ENCODE measurements around the gene RFX3.

The RFX3 gene

GRCh38 chr9:3330792-3331420, 194.9 kb downstream of the RFX3 start:
- no peaks in the 10 kb centered on the region for H3K9me2 ChIP-seq (replicated peaks; ENCODE audit: insufficient read depth, low read length)
- H3K9me3 ChIP-seq (ENCODE audit: insufficient read depth, low read length), result no peaks in the 10 kb centered on the region
- no peak overlapping the region for H2AFZ ChIP-seq (ENCODE audit: low read depth, low read length, severe bottlenecking)
- H3K9ac ChIP-seq (ENCODE audit: low read length), result no peak overlapping the region
- H3K27ac ChIP-seq (ENCODE audit: low read depth, low read length), result no peak overlapping the region
- H3K79me2 ChIP-seq (ENCODE audit: insufficient read depth, low read length), result no peaks in the 10 kb centered on the region
- no peaks in the 10 kb centered on the region for H3F3A ChIP-seq (ENCODE audit: insufficient read depth)
- TF ChIP-seq EZH2phosphoT487 (conservative IDR thresholded peaks at IDR 0.05; ENCODE audit: low read length) (no peak), CTCF (IDR thresholded peaks at IDR 0.05; ENCODE audit: insufficient read depth, low read length, poor library complexity, severe bottlenecking) (no peak)
- no peaks in the 10 kb centered on the region for H4K20me1 ChIP-seq (ENCODE audit: low read depth, low read length)
- H3K4me3 ChIP-seq (ENCODE audit: insufficient read depth, low read length, poor library complexity, severe bottlenecking), result no peak overlapping the region
- H3K27me3 ChIP-seq (ENCODE audit: low read length), result no peaks in the 10 kb centered on the region
- H3K4me2 ChIP-seq (ENCODE audit: low read depth, low read length, poor library complexity, severe bottlenecking), result no peak overlapping the region
- no peaks in the 10 kb centered on the region for H3K36me3 ChIP-seq (ENCODE audit: low read length)

GRCh38 chr9:3329361-3329760, 196.4 kb downstream of the RFX3 start:
- H3K9me3 ChIP-seq (ENCODE audit: insufficient read depth, low read length), result no peaks in the 10 kb centered on the region
- TF ChIP-seq CTCF (IDR thresholded peaks at IDR 0.05; ENCODE audit: insufficient read depth, low read length, poor library complexity, severe bottlenecking), result no peak
- TF ChIP-seq EZH2phosphoT487 (conservative IDR thresholded peaks at IDR 0.05; ENCODE audit: low read length), result no peak
- H3K4me2 ChIP-seq (ENCODE audit: low read depth, low read length, poor library complexity, severe bottlenecking), result no peak overlapping the region
- no peaks in the 10 kb centered on the region for H4K20me1 ChIP-seq (ENCODE audit: low read depth, low read length)
- no peak overlapping the region for H3K27ac ChIP-seq (ENCODE audit: low read depth, low read length)
- H3K9ac ChIP-seq (ENCODE audit: low read length), result no peak overlapping the region
- H3F3A ChIP-seq (ENCODE audit: insufficient read depth), result no peaks in the 10 kb centered on the region
- no peaks in the 10 kb centered on the region for H3K27me3 ChIP-seq (ENCODE audit: low read length)
- no peaks in the 10 kb centered on the region for H3K36me3 ChIP-seq (ENCODE audit: low read length)
- no peak overlapping the region for H3K4me3 ChIP-seq (ENCODE audit: insufficient read depth, low read length, poor library complexity, severe bottlenecking)
- H3K9me2 ChIP-seq (replicated peaks; ENCODE audit: insufficient read depth, low read length), result no peaks in the 10 kb centered on the region
- no peaks in the 10 kb centered on the region for H3K79me2 ChIP-seq (ENCODE audit: insufficient read depth, low read length)
- no peak overlapping the region for H2AFZ ChIP-seq (ENCODE audit: low read depth, low read length, severe bottlenecking)

GRCh38 chr9:3323714-3324113, 202.1 kb downstream of the RFX3 start:
- TF ChIP-seq EZH2phosphoT487 (conservative IDR thresholded peaks at IDR 0.05; ENCODE audit: low read length) (no peak), CTCF (IDR thresholded peaks at IDR 0.05; ENCODE audit: insufficient read depth, low read length, poor library complexity, severe bottlenecking) (no peak)
- H3K4me2 ChIP-seq (ENCODE audit: low read depth, low read length, poor library complexity, severe bottlenecking), result no peak overlapping the region

More at GRCh38 chr9:3323714-3324113, 202.1 kb downstream of the RFX3 start:
- Histone ChIP-seq H3K79me2 (ENCODE audit: insufficient read depth, low read length) (no peaks in the 10 kb centered on the region), H3F3A (ENCODE audit: insufficient read depth) (no peaks in the 10 kb centered on the region), H3K4me3 (ENCODE audit: insufficient read depth, low read length, poor library complexity, severe bottlenecking) (no peak overlapping the region), H3K9me3 (ENCODE audit: insufficient read depth, low read length) (no peaks in the 10 kb centered on the region), H2AFZ (ENCODE audit: low read depth, low read length, severe bottlenecking) (no peak overlapping the region), H3K9me2 (replicated peaks; ENCODE audit: insufficient read depth, low read length) (no peaks in the 10 kb centered on the region), H3K27ac (ENCODE audit: low read depth, low read length) (no peak overlapping the region), H3K9ac (ENCODE audit: low read length) (no peak overlapping the region), H4K20me1 (ENCODE audit: low read depth, low read length) (no peaks in the 10 kb centered on the region), H3K27me3 (ENCODE audit: low read length) (no peaks in the 10 kb centered on the region), H3K36me3 (ENCODE audit: low read length) (no peaks in the 10 kb centered on the region)

Measured in SU-DHL-6 (cell line).